Measurements from ENCODE around the gene ZC3HAV1.
"Not testable (repeated sequence)": the region's sequence is repeated elsewhere in the genome, so short reads cannot be mapped to it uniquely, and the experiment has no call there.

The ZC3HAV1 gene

DNA sequence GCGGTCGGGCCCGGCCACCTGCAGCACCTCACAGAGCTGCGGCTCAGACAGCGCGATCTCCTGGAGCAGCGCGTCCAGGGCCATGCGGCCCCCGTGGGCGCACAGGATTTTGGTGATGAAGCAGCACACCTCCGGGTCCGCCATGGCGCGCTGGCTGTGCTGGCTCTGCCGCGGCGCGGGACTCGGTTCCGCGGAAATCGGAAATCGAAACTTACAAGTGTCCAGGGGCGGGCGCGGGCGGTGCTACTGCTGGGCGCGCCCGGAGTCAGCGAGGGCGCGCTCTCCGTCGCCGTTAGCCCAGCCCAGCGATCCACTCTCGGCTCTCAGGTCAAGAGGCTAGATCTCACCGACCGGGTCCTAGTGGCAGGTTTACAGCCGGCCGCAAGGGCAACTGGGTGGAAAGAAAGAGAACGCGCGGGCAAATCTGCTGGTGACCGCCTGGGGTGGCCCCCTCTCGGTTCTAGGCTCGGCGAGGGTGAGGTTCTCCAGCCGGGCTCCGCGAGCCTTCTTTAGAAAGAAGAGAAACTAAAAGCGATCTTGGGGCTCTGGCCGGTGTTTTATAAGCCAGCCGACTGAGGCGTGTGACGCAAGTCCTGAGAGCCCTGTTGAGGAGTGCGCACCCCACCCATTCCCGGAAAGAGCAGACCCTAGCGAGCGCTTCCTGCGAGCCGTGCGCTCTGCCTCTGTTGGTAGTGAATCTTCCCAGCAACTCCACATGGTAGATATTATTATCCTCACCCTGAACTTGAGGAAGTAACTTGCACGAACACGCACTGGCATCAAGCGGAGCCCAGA is at the start of gene ZC3HAV1:
ZC3HAV1 (minus strand) TSS at position 533 of the 795 bp plus-strand sequence; CDS start at position 144, 389 bp downstream.
- DNase-seq (ENCODE audit: low spot score) = peak; percentile 83

DNA sequence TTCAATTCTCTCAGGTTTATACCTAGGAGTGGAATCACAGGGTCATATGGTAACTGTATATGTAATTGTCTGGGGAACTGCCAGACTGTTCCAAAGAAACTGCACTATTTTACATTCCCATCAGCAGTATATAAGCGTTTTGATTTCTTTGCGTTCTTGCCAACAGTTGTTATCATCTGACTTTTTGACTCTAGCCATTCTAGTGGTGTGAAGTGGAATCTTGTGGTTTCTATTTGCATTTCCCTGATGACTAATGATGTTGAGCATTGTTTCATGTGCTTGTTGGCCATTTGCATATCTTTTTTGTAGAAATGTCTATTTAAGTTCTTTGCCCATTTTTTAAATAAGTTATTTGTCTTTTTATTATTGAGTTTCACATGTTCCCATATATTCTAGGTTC is 44.3 kb upstream of the ZC3HAV1 start:
- no peak for DNase-seq (ENCODE audit: low spot score)

DNA sequence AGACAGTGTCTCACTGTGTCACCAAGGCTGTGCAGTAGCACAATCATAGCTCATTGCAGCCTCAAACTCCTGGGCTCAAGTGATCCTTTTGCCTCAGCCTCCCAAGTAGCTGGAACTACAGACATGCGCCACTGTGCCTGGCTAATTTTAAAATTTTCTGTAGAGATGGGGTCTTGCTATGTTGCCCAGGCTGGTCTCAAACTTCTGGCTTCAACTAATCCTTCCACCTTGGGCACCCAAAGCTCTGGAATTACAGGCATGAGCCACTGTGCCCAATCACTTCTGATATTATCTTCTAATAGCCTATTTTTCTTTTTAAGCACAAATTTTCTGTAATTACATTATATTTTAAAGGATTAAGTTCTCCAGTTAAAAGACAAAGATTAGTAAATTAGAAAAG is 42.6 kb upstream of the ZC3HAV1 start:
- no peak for DNase-seq (ENCODE audit: low spot score)

DNA sequence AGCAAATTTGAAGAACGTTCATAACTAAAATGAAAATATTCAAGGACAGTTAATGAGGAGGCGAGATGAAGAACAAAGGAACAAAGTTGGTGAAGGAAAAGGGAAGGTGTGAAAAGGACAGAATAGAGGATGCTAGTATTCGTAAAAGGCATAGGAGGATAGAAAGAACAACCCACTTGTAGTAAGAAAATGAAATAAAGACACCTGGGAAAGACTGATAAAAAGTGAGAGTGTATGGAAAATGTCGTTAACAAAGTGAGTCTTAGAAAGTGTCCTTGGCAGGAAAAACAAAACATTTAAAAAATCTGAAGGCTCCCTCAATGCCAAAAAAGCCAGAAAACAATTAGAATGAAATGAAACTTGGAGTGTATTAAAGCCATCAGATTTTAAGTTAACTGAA is 29.6 kb upstream of the ZC3HAV1 start:
- no peak for DNase-seq (ENCODE audit: low spot score)

DNA sequence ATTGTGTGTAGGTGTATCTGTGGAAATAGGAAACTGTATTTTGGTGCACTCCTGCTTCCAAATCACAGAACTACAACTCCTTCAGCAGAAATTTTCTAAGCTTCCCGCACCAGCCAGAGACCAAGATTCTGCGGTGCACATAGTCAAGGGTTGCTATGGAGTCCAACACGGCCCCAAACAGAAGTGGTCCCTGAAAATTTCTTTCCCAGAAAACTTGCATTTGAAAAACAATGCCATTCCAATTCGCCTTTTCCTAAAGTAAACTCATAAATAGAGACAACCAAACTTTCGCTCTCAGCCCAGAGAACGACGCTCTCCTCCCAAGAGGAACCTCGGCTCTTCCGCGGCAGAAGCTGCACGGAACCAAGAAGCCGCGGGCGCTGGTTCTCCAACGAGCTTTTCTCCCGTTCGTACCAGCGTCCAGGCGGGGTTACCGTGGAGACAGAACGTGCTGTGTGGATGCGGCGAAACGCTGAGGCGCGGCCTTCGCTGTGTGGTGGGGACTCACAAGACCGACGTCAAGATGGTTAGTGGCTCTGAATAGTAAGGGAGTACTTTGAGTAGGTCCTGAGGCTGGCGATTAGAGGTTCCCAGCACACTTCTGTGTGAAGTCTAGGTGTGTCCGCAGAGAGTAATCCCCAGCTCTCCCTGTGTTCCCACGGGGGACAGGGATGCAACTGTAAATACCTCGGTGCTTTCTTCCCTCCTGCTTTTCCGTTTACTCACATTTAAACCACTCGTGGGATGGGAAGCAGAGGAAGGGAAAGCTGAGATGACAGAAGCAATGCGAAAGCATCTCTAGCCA is 24.0 kb upstream of the ZC3HAV1 start:
- peak; percentile 91 for DNase-seq (ENCODE audit: low spot score)

DNA sequence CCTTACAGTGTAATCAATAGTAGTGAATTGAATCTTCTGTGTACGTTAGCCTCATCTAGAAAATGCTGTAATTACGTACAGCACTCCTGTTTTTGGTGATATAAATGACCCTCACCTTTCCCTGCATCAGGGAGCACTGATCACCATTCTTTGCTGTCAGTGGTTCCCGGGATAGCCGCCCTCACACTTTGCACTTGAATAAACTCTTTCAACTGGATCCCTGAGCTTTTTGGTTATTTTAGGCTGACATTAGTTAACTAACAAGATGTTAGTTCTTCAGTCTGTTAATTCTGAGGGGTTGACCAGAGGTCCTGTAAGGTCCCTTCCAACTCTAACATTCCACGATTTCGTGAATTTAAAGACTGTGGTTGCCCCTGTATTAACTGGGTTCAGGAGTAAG is 23.4 kb upstream of the ZC3HAV1 start:
- DNase-seq (ENCODE audit: low spot score) = no peak

DNA sequence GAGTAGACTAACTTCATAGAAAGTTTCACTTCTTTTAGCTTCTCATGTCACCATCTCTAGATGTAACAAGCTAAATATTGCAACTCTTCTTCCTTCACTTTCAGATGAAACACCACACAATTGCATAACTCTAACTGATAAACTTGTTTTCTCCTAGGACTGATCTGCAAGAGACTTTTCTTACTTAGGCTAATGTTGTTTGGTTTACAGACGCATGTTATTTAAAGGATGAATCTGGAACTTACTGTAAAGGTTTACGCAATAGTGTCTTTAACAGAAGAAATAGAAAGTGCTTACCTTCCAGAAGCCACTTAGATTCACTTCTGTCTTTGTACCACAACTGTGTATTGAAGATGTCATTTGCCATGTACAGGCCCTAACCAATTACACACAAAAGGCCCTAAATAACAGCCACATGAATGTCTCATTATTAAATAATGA is 22.1 kb upstream of the ZC3HAV1 start:
- DNase-seq (ENCODE audit: low spot score) = no peak

DNA sequence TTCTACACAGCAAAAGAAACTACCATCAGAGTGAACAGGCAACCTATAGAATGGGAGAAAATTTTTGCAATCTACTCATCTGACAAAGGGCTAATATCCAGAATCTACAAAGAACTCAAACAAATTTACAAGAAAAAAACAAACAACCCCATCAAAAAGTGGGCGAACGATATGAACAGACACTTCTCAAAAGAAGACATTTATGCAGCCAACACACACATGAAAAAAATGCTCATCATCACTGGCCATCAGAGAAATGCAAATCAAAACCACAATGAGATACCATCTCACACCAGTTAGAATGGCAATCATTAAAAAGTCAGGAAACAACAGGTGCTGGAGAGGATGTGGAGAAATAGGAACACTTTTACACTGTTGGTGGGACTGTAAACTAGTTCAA is 20.3 kb upstream of the ZC3HAV1 start:
- DNase-seq (ENCODE audit: low spot score) = not testable (repeated sequence)

DNA sequence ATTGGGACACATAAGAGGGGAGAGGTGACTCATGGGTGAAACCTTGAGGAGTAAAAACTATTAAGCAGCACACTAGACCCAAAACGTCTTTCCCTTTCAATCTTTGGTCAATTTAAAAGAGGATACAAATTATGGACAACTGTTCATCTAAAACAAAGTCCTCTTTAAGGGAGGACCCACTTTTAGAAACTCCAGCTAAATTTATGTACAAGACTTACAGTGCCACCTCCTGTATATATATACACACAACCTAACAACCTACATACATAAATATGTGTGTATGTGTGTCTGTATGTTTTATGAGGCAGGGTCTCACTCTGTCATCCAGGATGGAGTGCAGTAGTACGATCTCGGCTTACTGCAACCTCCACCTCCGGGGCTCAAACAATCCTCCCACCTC is 18.1 kb upstream of the ZC3HAV1 start:
- no peak for DNase-seq (ENCODE audit: low spot score)

DNA sequence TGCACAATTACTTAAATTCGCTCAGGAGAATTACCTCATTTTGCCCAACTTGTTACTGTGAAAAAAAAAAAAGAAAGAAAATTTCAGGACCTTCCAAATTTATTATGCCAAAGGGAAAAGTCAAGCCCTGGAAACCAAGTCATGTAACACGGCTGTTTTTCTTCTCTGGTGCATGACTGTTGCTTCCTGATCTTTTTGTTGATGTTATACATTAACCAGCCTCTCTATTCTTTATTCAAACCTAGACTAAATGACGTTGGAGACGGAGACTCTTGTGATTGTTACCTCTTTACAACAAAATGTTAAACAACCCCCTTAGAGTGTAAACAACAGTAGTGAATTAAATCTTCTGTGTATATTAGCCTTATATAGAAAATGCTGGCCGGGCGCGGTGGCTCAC is 16.1 kb upstream of the ZC3HAV1 start:
- no peak for DNase-seq (ENCODE audit: low spot score)

DNA sequence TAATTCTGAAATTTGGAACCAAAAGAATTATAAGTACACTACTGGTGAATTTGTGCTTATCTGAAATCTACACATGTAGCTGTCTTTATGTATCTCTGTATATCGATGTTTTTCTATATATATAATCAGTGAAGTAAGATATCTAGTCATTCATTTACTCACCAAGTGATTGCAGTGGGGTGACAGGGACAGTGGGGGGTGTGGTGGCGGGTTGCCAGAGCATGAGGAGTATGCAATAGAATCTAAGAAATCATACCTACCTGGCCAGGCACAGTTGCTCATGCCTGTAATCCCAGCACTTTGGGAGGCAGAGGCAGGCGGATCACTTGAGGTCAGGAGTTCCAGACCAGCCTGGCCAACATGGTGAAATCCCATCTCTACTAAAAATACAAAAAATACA is 15.5 kb upstream of the ZC3HAV1 start:
- DNase-seq (ENCODE audit: low spot score) = not testable (repeated sequence)

DNA sequence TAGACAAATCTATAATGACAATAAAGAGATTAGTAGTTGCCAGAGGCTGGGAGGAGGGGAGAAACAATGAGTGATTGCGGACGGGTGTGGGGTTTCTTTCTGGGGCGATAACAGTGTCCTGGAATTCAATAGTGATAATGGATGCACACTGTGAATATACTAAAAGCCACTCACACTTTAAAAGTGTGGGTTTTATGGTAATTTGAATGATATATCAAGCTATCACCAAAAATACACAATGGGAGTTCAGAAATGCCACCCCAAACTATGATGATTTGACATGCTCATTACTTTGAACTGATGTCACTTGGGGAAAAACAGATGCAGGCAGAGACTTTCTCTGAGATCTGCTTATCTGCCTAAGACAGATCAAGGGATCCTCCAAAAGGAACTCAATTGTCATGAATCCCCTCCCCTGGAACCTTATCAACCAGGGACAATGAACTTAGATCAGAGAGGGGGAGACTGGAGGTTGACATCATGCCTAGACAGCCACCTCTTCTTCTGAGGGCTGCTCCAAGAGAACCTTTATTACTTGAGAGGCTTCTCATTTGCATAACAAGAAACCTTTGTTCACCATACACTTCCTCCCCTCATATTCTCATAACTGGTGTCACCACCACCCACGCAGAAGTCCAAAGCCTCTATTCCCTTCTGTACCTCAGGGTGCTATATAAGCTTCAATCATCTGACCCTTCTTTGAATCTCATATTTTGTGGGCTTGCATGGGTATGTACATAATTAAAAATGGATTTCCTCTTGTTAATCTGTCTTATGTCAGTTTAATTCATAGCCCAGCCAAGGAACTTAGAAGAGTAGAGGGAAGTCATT is 14.8 kb upstream of the ZC3HAV1 start:
- DNase-seq (ENCODE audit: low spot score) = no peak

DNA sequence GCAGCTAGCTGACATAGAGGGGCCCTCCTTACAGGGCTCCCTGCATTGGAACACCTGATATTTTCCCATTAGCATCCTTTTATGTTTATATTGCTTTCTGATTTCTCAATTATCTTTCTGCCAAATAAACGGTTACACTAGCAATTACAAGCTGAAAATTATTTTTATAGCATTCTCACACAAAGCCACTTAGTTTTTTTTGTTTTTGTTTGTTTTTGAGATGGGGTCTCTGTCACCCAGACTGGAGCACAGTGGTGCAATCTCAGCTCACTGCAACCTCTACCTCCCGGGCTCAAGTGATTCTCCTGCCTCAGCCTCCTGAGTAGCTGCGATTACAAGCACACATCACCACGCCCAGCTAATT is 9.9 kb upstream of the ZC3HAV1 start:
- no peak for DNase-seq (ENCODE audit: low spot score)

DNA sequence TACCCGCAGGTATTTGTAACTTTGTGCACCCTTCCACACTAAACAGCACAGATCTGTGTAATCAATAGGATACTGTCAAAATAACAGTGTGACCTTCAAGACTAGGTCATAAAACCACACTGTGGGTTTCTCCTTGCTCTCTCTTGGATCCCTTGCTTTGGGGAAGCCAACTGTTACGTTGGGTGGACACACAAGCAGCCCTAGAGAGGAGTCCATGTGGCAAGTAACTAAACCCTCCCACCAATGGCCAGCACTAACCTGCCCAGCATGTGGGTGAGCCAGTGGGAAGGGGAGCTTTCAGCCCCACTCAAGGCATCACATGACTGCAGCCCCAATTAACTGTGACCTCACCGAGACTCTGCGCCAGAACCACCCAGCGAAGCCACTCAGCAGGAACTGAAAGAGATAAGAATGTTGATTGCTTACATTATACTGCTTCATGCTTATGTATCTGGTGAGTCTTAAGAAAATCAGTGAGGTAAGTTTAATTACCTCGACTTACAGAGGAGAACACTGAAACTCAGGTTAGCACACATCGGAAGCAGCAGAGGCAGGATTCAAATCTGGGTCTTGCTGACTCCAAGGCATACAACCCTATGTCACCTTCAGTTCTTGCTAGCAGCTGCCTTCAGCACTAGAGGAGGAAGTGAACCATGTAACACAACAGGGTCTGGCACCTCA is 9.4 kb upstream of the ZC3HAV1 start:
- no peak for DNase-seq (ENCODE audit: low spot score)

DNA sequence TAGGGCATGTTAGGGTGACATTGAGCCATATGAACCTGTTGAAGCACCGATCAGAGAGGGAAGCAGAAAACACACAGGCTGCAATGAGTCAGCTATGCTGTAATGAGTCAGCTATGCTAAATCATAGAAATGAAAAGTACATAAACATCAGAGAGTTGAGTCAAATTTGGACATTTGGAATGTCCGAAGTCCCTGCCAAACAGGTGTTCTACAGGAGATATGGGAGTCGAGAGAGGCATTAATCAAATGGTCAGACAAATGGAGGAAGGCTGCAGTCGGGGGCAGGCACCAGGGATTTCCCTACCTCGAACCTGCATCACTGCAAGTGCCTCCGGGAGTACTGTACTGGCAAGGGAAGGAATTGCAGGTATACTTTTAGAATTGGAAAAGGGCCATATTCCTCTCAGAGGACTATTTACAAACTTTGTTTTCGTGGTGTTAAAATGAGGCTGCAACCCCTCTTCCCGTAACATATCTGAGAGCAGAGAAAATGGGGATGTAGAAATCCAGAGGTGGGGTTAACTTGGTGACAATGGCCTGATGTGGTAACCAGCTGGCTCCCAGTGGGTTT is 8.8 kb upstream of the ZC3HAV1 start:
- DNase-seq (ENCODE audit: low spot score) = peak; percentile 24

DNA sequence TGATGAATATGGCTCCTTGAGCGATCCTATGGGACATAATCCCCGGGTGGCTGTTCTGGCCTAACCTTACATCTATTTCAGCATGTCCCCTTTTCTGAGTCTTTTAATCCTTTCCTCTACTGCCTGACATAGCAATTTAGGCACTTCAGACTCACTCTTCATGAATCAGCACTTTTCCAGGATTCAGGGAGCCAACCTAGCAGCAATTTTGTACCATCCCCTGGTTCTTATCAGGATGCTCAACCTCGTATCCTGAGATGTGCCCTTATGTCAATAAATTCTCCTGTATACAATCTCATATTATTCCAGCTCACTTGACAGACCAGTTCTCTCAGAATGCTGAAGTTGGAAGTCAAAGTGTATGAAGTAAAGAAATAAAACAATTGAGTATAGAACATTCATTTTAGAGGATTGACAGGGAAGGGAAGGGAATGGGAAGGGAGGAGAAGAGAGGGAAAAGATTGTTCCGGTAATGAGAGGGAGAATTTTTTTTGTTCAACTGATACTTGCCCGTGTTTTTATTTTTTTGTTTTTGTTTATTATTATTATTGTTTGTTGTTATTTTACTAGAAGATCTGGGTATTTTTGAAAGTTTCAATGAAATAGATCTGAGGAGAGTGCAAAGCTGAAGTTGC is 8.2 kb upstream of the ZC3HAV1 start:
- DNase-seq (ENCODE audit: low spot score) = no peak

DNA sequence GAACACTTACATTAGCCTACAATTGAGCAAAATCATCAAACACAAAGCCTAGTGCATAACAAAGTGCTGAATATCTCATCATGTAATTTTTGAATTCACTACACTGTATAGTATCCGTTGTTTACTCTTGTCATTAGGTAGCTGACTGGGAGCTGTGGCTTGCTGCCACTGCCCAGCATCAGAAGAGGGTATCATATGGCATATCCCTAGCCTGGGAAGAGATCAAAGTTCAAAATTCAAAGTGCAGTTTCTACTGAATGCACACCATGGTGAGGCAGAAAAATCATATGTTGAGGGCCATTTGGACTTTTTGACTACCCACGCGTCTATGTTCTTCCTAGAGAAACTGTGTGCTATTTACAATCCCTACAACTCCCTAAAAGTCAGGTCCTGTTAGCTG is 7.5 kb upstream of the ZC3HAV1 start:
- DNase-seq (ENCODE audit: low spot score) = no peak

DNA sequence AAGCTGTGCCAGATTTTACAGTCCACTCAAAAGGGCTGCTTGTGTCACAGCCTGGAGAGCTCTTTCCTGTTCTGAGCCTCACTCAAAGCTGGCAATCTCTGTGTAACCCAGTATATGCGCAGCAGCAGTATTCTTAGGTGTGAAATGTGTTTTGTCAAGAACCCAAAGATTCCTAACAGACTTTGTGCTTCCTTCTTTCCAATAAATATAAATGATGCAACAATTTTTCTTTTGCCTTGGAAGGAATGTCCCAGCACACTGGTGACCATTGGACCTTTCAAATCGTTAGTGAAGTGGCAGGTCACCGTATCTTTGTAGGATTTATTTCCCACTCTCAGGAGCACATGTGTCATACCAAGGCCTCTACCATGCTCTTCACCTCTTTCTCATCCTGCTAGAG is 5.6 kb upstream of the ZC3HAV1 start:
- no peak for DNase-seq (ENCODE audit: low spot score)

DNA sequence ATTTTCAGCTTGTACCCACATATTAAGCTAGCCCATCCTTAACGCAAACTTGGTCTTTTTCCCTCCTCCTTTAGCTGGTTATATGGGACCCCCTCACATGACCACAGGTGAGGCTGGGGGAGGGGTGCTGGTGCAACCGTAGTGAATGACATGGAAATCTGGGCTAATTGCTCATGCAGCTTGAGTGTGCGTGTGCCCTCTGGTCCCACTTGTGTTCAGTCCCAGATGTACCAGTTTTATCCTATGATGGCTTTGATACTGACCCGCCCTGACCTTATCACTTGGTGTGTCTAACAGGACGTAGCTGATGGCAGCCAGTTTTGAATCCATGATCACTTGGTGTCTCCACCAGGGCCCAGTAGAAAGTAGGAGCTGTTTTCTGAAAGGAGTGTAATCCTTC is 5.1 kb upstream of the ZC3HAV1 start:
- no peak for DNase-seq (ENCODE audit: low spot score)

DNA sequence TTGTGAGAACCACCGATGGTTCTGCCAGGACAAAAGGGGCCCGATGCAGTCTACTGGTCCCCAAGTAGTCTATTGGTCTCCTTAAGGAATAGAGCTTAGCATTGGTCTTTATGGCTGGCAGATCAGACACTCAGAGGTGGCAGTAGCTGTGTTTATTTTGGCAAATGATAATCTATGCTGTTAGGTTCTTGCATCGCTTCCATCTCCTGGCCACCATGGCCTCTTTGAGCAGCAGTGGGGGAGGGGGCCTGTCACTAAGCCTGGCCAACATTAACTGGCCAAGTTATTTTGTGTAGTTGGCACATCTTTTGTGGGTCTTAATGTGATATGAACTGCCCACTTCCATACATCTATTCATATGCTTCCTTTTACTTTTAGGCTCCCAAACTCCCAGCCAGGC is 4.5 kb upstream of the ZC3HAV1 start:
- DNase-seq (ENCODE audit: low spot score) = no peak

DNA sequence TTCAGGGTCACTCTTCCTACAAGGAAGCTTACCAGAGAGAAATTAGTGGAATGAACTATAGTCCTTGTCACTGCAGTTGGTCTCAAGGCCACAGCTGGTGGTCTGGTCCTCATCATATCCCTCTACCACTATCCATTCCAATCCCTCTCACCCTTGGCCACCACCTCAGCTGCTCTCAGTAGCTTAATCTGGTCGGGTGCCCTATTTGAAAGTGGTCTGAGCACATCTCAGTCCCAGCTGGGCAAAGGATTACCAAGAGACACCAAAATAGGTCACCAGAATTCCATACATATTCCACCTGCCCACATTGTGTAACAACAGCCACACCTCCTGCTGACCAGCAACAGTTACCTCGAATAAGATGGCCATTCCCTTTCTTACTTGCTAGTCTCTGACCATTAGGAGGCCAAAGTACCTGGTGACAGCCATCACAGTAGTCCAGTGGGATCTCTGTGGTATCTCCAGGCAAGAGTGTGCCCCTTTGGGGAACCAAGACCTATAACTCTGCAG is 3.3 kb upstream of the ZC3HAV1 start:
- DNase-seq (ENCODE audit: low spot score) = no peak
